HG03457 (cell line): ENCODE measurements around the gene TNF.
"Not testable (repeated sequence)": the region's sequence is repeated elsewhere in the genome, so short reads cannot be mapped to it uniquely, and the experiment has no call there.

Experiments used
- ATAC-seq: cut with Tn5 transposase; IDR thresholded peaks from one replicate; pipeline ENCODE4 v1.9.1; 2021; ENCODE audit warnings: moderate number of reproducible peaks; ENCODE audit not compliant: unreplicated experiment

The TNF gene

GRCh38 chr6:31586599-31587281 lies 11.4 kb downstream of the TNF start:
- ATAC-seq = no peak

GRCh38 chr6:31587791-31588777 lies 12.7 kb downstream of the TNF start:
- no peak for ATAC-seq

GRCh38 chr6:31588871-31589650 lies 13.7 kb downstream of the TNF start:
- no peak for ATAC-seq

- ATAC-seq = not testable (repeated sequence)
These were observed 15.3 kb downstream of the TNF start for GRCh38 chr6:31590691-31591090.

- no peak for ATAC-seq
These were observed 17.0 kb downstream of the TNF start for GRCh38 chr6:31592396-31592771.

GRCh38 chr6:31597006-31597405 lies 21.6 kb downstream of the TNF start:
- no peak for ATAC-seq

GRCh38 chr6:31607317-31607716 lies 32.0 kb downstream of the TNF start:
- no peak for ATAC-seq

GRCh38 chr6:31609519-31610406 lies 34.4 kb downstream of the TNF start:
- ATAC-seq = no peak

GRCh38 chr6:31610968-31611367 lies 35.6 kb downstream of the TNF start:
- ATAC-seq = no peak

GRCh38 chr6:31614075-31614619 lies 38.8 kb downstream of the TNF start:
- ATAC-seq = no peak

GRCh38 chr6:31614684-31615578 lies 39.6 kb downstream of the TNF start, which contains the start of gene AIF1:
TSS of gene AIF1 (plus strand) at chr6:31615234. CDS start at chr6:31615330, 96 bp downstream.
- ATAC-seq = no peak

GRCh38 chr6:31615748-31616147 lies 40.4 kb downstream of the TNF start:
- ATAC-seq = no peak

GRCh38 chr6:31617010-31617409 lies 41.6 kb downstream of the TNF start:
- no peak for ATAC-seq

- peak; percentile 65 for ATAC-seq
These were observed 44.6 kb downstream of the TNF start for GRCh38 chr6:31619805-31620585.

- ATAC-seq = peak; percentile 28
These were observed 45.4 kb downstream of the TNF start, which contains the start of gene PRRC2A for GRCh38 chr6:31620586-31621319. TSS of gene PRRC2A (plus strand) at chr6:31620715. CDS start at chr6:31622790, 2,075 bp downstream.

- ATAC-seq = no peak
These were observed 46.1 kb downstream of the TNF start for GRCh38 chr6:31621320-31621939.

- ATAC-seq = no peak
These were observed 46.6 kb downstream of the TNF start for GRCh38 chr6:31621991-31622390.
